GM19455 (cell line): ENCODE results near the gene LRRC71.

ENCODE experiments used
- ATAC-seq: cut with Tn5 transposase; IDR thresholded peaks from one replicate; pipeline ENCODE4 v1.9.1; 2021; ENCODE audit not compliant: unreplicated experiment

The LRRC71 gene

GRCh38 chr1:156905176-156905575 is 15.3 kb upstream of the LRRC71 start:
- ATAC-seq: no peak

GRCh38 chr1:156905651-156906050 is 14.8 kb upstream of the LRRC71 start:
- no peak for ATAC-seq

GRCh38 chr1:156906206-156906906 is 14.1 kb upstream of the LRRC71 start:
- no peak for ATAC-seq

- ATAC-seq: no peak
Measured at GRCh38 chr1:156908541-156908940, 11.9 kb upstream of the LRRC71 start.

GRCh38 chr1:156908955-156909354 is 11.5 kb upstream of the LRRC71 start:
- no peak for ATAC-seq

GRCh38 chr1:156909671-156910070 is 10.8 kb upstream of the LRRC71 start:
- no peak for ATAC-seq

- no peak for ATAC-seq
Measured at GRCh38 chr1:156910309-156910782, 10.1 kb upstream of the LRRC71 start.

GRCh38 chr1:156911577-156912298 is 8.7 kb upstream of the LRRC71 start:
- ATAC-seq: no peak

- no peak for ATAC-seq
Measured at GRCh38 chr1:156912310-156912709, 8.1 kb upstream of the LRRC71 start.

GRCh38 chr1:156912861-156913808 is 7.3 kb upstream of the LRRC71 start:
- ATAC-seq: no peak

- no peak for ATAC-seq
Measured at GRCh38 chr1:156913809-156914387, 6.5 kb upstream of the LRRC71 start.

GRCh38 chr1:156914440-156914856 is 6.0 kb upstream of the LRRC71 start:
- ATAC-seq: no peak

GRCh38 chr1:156921053-156921529 is 659 bp downstream of the LRRC71 start:
- ATAC-seq: no peak

- no peak for ATAC-seq
Measured at GRCh38 chr1:156922986-156923669, 2.7 kb downstream of the LRRC71 start.

GRCh38 chr1:156923670-156924477 is 3.4 kb downstream of the LRRC71 start:
- no peak for ATAC-seq

- no peak for ATAC-seq
Measured at GRCh38 chr1:156924478-156925153, 4.2 kb downstream of the LRRC71 start.

- ATAC-seq: no peak
Measured at GRCh38 chr1:156925154-156926010, 5.0 kb downstream of the LRRC71 start.

- no peak for ATAC-seq
Measured at GRCh38 chr1:156926175-156926574, 5.7 kb downstream of the LRRC71 start.
